H1 (cell line): ENCODE data around the gene CAPN13. TPM values are rescaled to one million over a fixed set of nuclear protein-coding genes. Genes with fewer than 3 reads are reported as not detected.

ENCODE experiments used
- CTCF ChIA-PET: fragments of 300-600 bp; sonication (Branson Sonifier 250); formaldehyde crosslinking; loops from one replicate; lab custom pipeline; 2021; ENCODE audit not compliant: partially characterized antibody; lab: Charles Lee
- POLR2A ChIA-PET: fragments of 300-600 bp; sonication (Branson Sonifier 250); formaldehyde crosslinking; loops from one replicate; lab custom pipeline; 2021; ENCODE audit warnings: inconsistent platforms; ENCODE audit not compliant: partially characterized antibody; lab: Charles Lee
- DNase-seq, 2 experiments: peaks; one replicate each; pipeline versions ENCODE4 v3.0.0 to v3.0.0-alpha.2; 2010 to 2022; ENCODE audit warnings: low spot score in 2 of 2, low read depth in 1 of 2, mixed read lengths in 1 of 2
- FAIRE-seq: peaks from 2 replicates; lab custom pipeline; 2011; peaks lifted over from hg19 to GRCh38; lab: Jason Lieb, UNC
- H2AFZ ChIP-seq: 2 replicates; pipeline ENCODE4 v1.8.1; 2012; ENCODE audit warnings: low read length, inconsistent platforms
- H2AK5ac ChIP-seq: 2 replicates; pipeline ENCODE4 v1.6.1; 2013; ENCODE audit warnings: low read depth, low read length
- H2BK120ac ChIP-seq: replicated peaks from 2 replicates; pipeline ENCODE3; 2013; ENCODE audit warnings: low read depth, low read length, inconsistent platforms
- H2BK12ac ChIP-seq: 2 replicates; pipeline ENCODE4 v1.6.1; 2013; ENCODE audit warnings: low read depth, low read length
- H2BK15ac ChIP-seq: 2 replicates; pipeline ENCODE4 v1.6.1; 2013; ENCODE audit warnings: low read length
- H2BK20ac ChIP-seq: 2 replicates; pipeline ENCODE4 v1.6.1; 2013; ENCODE audit warnings: low read length
- H2BK5ac ChIP-seq: 2 replicates; pipeline ENCODE4 v1.6.1; 2013; ENCODE audit warnings: low read depth, low read length
- H3K14ac ChIP-seq: 2 replicates; pipeline ENCODE4 v1.6.1; 2013; ENCODE audit warnings: inconsistent platforms; ENCODE audit not compliant: insufficient read length
- H3K18ac ChIP-seq: 2 replicates; pipeline ENCODE4 v1.6.1; 2013; ENCODE audit warnings: low read length; ENCODE audit errors: extremely low read depth
- H3K23ac ChIP-seq: 2 replicates; pipeline ENCODE4 v1.6.1; 2013; ENCODE audit warnings: inconsistent platforms; ENCODE audit not compliant: insufficient read length
- H3K23me2 ChIP-seq: 2 replicates; pipeline ENCODE4 v1.6.1; 2013; ENCODE audit warnings: low read depth, low read length
- H3K27ac ChIP-seq: 2 replicates; pipeline ENCODE4 v1.6.1; 2011; ENCODE audit warnings: low read depth, low read length, inconsistent platforms
- H3K27me3 ChIP-seq, 4 experiments: replicated peaks in 1 of 4; 1 replicate in 1 of 4; 2 replicates in 3 of 4; pipeline versions ENCODE4 v1.6.1 to v1.8.1; 2011 to 2013; ENCODE audit warnings: low read length in 3 of 4, mild to moderate bottlenecking in 3 of 4, inconsistent platforms in 2 of 4, mixed read lengths in 2 of 4, moderate library complexity in 1 of 4; ENCODE audit not compliant: control insufficient read depth in 3 of 4, insufficient read depth in 3 of 4; ENCODE audit errors: extremely low read depth in 1 of 4
- H3K36me3 ChIP-seq, 4 experiments: 2 replicates each; pipeline versions ENCODE4 v1.6.1 to v1.8.1; 2011 to 2013; ENCODE audit warnings: mild to moderate bottlenecking in 4 of 4, low read length in 3 of 4, moderate library complexity in 2 of 4, control low read depth in 1 of 4, inconsistent platforms in 1 of 4; ENCODE audit not compliant: insufficient read depth in 4 of 4, control insufficient read depth in 2 of 4
- H3K4ac ChIP-seq: replicated peaks from 2 replicates; pipeline ENCODE3; 2013; ENCODE audit warnings: low read length, low read depth, mixed read lengths, inconsistent platforms; ENCODE audit not compliant: insufficient read length
- H3K4me1 ChIP-seq, 4 experiments: replicated peaks in 1 of 4; 1 replicate in 1 of 4; 2 replicates in 3 of 4; pipeline versions ENCODE4 v1.6.1 to v1.8.1; 2011 to 2013; ENCODE audit warnings: low read length in 3 of 4, inconsistent platforms in 2 of 4, mixed read lengths in 1 of 4; ENCODE audit not compliant: insufficient read depth in 4 of 4, control insufficient read depth in 3 of 4
- H3K4me2 ChIP-seq, 2 experiments: 2 replicates each; pipeline versions ENCODE4 v1.6.1 to v1.8.1; 2011 to 2013; ENCODE audit warnings: low read depth in 2 of 2, low read length in 2 of 2, control low read depth in 1 of 2, inconsistent platforms in 1 of 2, mild to moderate bottlenecking in 1 of 2; ENCODE audit not compliant: insufficient read depth in 1 of 2
- H3K4me3 ChIP-seq, 4 experiments: fragments of 200-600, 300-600 bp in 1 of 4; sonication (generic), shearing (Covaris generic), sonication (Bioruptor Twin) in 1 of 4; 2 replicates each; pipeline versions ENCODE4 v1.5.1 to v1.8.1; 2011 to 2016; ENCODE audit warnings: low read length in 4 of 4, low read depth in 3 of 4, control low read depth in 2 of 4, inconsistent platforms in 2 of 4, mild to moderate bottlenecking in 2 of 4, mixed read lengths in 1 of 4, moderate library complexity in 1 of 4; ENCODE audit not compliant: insufficient read depth in 2 of 4; ENCODE audit errors: extremely low read depth in 1 of 4
- H3K56ac ChIP-seq: replicated peaks from 2 replicates; pipeline ENCODE3; 2013; ENCODE audit warnings: low read depth, mild to moderate bottlenecking, mixed read lengths, low read length, inconsistent platforms; ENCODE audit not compliant: insufficient read length
- H3K79me1 ChIP-seq: 2 replicates; pipeline ENCODE4 v1.6.1; 2013; ENCODE audit warnings: low read depth, low read length, control low read depth
- H3K79me2 ChIP-seq, 2 experiments: 2 replicates each; pipeline versions ENCODE4 v1.6.1 to v1.8.1; 2012 to 2013; ENCODE audit warnings: low read length in 2 of 2, mild to moderate bottlenecking in 2 of 2, inconsistent platforms in 1 of 2; ENCODE audit not compliant: insufficient read depth in 2 of 2, control insufficient read depth in 1 of 2
- H3K9ac ChIP-seq, 4 experiments: replicated peaks in 1 of 4; 1 replicate in 1 of 4; 2 replicates in 3 of 4; pipeline versions ENCODE4 v1.6.1 to v1.8.1; 2011 to 2013; ENCODE audit warnings: low read depth in 3 of 4, low read length in 3 of 4, control low read depth in 2 of 4, mild to moderate bottlenecking in 2 of 4, moderate library complexity in 2 of 4, inconsistent platforms in 1 of 4; ENCODE audit errors: extremely low read depth in 1 of 4
- H3K9me3 ChIP-seq, 2 experiments: 2 replicates each; pipeline versions ENCODE4 v1.6.1 to v1.8.1; 2012 to 2013; ENCODE audit warnings: mild to moderate bottlenecking in 2 of 2, moderate library complexity in 2 of 2, control low read depth in 1 of 2, inconsistent platforms in 1 of 2, low read depth in 1 of 2, low read length in 1 of 2, mixed read lengths in 1 of 2; ENCODE audit not compliant: insufficient read depth in 2 of 2
- H4K20me1 ChIP-seq, 2 experiments: replicated peaks in 1 of 2; 2 replicates each; pipeline versions ENCODE3 to v1.8.1; 2011 to 2013; ENCODE audit warnings: inconsistent platforms in 2 of 2, low read length in 2 of 2, mild to moderate bottlenecking in 1 of 2; ENCODE audit not compliant: insufficient read depth in 2 of 2, control insufficient read depth in 1 of 2
- H4K5ac ChIP-seq: 2 replicates; pipeline ENCODE4 v1.6.1; 2013; ENCODE audit warnings: low read length, low read depth, mixed read lengths, inconsistent platforms; ENCODE audit not compliant: insufficient read length
- H4K8ac ChIP-seq: 2 replicates; pipeline ENCODE4 v1.8.0; 2013; ENCODE audit warnings: mild to moderate bottlenecking, moderate library complexity, low read length, inconsistent platforms; ENCODE audit not compliant: insufficient read depth; ENCODE audit errors: extremely low read depth
- H4K91ac ChIP-seq: replicated peaks from 2 replicates; pipeline ENCODE3; 2013; ENCODE audit warnings: low read length, mixed read lengths, inconsistent platforms; ENCODE audit not compliant: insufficient read length
- BRCA1 ChIP-seq: IDR thresholded peaks from 2 replicates; pipeline ENCODE4 v1.6.1; 2012; ENCODE audit warnings: low read depth, low read length, improper control_type of control experiment
- CBX8 ChIP-seq: fragments of 300-800, 300-1000 bp; sonication (generic); IDR thresholded peaks from 2 replicates; pipeline ENCODE4 v1.7.1; 2016; ENCODE audit warnings: low read depth, low read length, borderline replicate concordance
- EZH2 ChIP-seq: fragments of 200-600 bp; sonication (generic); IDR thresholded peaks from 2 replicates; pipeline ENCODE4 v1.7.1; 2012; ENCODE audit warnings: low read depth, mild to moderate bottlenecking, moderate library complexity, low read length, inconsistent platforms; ENCODE audit not compliant: severe bottlenecking
- PHF8 ChIP-seq: fragments of 200-600 bp; sonication (generic); conservative IDR thresholded peaks from 2 replicates; pipeline ENCODE4 v1.7.1; 2012; ENCODE audit warnings: low read depth, mild to moderate bottlenecking, inconsistent platforms, low read length, moderate library complexity
- RBBP5 ChIP-seq: IDR thresholded peaks from 2 replicates; pipeline ENCODE4 v1.7.1; 2012; ENCODE audit warnings: low read depth, mild to moderate bottlenecking, inconsistent platforms, low read length, moderate library complexity, borderline replicate concordance
- SP2 ChIP-seq: IDR thresholded peaks from 2 replicates; pipeline ENCODE4 v1.6.1; 2012; ENCODE audit warnings: mild to moderate bottlenecking, low read length, inconsistent platforms
- TAF1 ChIP-seq: IDR thresholded peaks from 2 replicates; pipeline ENCODE4 v1.6.1; 2011; ENCODE audit warnings: mild to moderate bottlenecking, low read depth, low read length
- TBP ChIP-seq: IDR thresholded peaks from 2 replicates; pipeline ENCODE4 v1.6.1; 2011; ENCODE audit warnings: low read depth, low read length, improper control_type of control experiment
- ZNF274 ChIP-seq: IDR thresholded peaks from 2 replicates; pipeline ENCODE4 v1.7.0; 2012; ENCODE audit warnings: low read length, borderline replicate concordance; ENCODE audit errors: extremely low read depth
- WGBS, 2 experiments: shearing (Covaris generic) in 1 of 2; methylation state at CpG; one replicate each; pipeline versions ENCODE4 v1.1.6 to v1.1.7; 2013 to 2015; ENCODE audit warnings: low lambda C conversion rate in 2 of 2, mixed read lengths in 2 of 2, inconsistent platforms in 1 of 2, low coverage in 1 of 2, missing lambda C conversion rate in 1 of 2; ENCODE audit not compliant: insufficient replicate concordance in 2 of 2, insufficient coverage in 1 of 2, insufficient read length in 1 of 2; ENCODE audit errors: extremely low coverage in 1 of 2, missing lambda C conversion rate in 1 of 2; 5-methylcytosine and 5-hydroxymethylcytosine counted together
- polyA plus RNA-seq, 7 experiments: library from polyadenylated mRNA; depleted of rRNA in 3 of 7; stranded (reverse) in 5 of 7; unstranded in 2 of 7; fragments of >200 nt in 5 of 7; fragments of 200-250 nt in 2 of 7; gene quantifications; 1 replicate in 5 of 7; 2 replicates in 1 of 7; 4 replicates in 1 of 7; pipeline versions ENCODE4 v1.2.1 to v1.2.3, GENCODE V29; 2011 to 2013; ENCODE audit warnings: missing spikeins in 2 of 7, mixed read lengths in 2 of 7
- total RNA-seq: library from RNA; stranded (reverse); fragmentation: NEBNext Ultra II Directional; extraction: Animal tissue kit (Norgen Biotek cat#: 25700); gene quantifications from 2 replicates; pipeline ENCODE4 v1.2.1, GENCODE V29; 2021

CAPN13 gene
- total and polyA plus RNA-seq, 2 of the 8 experiments (the other 6 are each of a cell fraction or from before 2014, with no cell fraction given), result 2.4 TPM

- Histone ChIP-seq H2AK5ac (no peak overlapping the region), H3K4ac (no peak overlapping the region), H3K9ac (no peak overlapping the region), H3K4me2 (no peak overlapping the region), H2BK15ac (no peak overlapping the region), H3K79me1 (no peaks in the 10 kb centered on the region), H3K23me2 (no peaks in the 10 kb centered on the region; the same call in 1 of the 2 replicates), H4K5ac (no peak overlapping the region), H3K4me3 (no peak overlapping the region), H3K36me3 (no peaks in the 10 kb centered on the region), H2BK5ac (no peak overlapping the region), H3K56ac (no peak overlapping the region), H4K20me1 (no peaks in the 10 kb centered on the region), H3K79me2 (no peaks in the 10 kb centered on the region), H3K14ac (no peak overlapping the region), H4K91ac (no peak overlapping the region), H3K27ac (no peak overlapping the region), H3K4me1 (no peaks in the 10 kb centered on the region), H2BK12ac (peak overlapping the region; percentile 63; the same call in 1 of the 2 replicates), H3K18ac (no peak overlapping the region), H2BK20ac (no peak overlapping the region), H3K9me3 (no peaks in the 10 kb centered on the region), H3K27me3 (no peaks in the 10 kb centered on the region), H3K23ac (no peak overlapping the region), H2BK120ac (no peak overlapping the region), H4K8ac (no peak overlapping the region; the same call in 1 of the 2 replicates), H2AFZ (no peak overlapping the region)
- WGBS, 2 experiments, result 95% methylated on average over 9 of the region's 9 CpGs; no CpG with 5 or more reads in 1 of the 2 experiments
- DNase-seq, result no peak
- ChIA-PET CTCF (interaction anchor here (1.2 kb wide), 1 partner anchor 10 kb away, joined by 3 read pairs; no protein-coding TSS in a partner anchor), POLR2A (interaction anchor here (1.2 kb wide), 1 partner anchor 10 kb away, joined by 4 read pairs; no protein-coding TSS in a partner anchor)
- FAIRE-seq, result no peak
- no peak for TF ChIP-seq ZNF274
- TF ChIP-seq EZH2, result no peak
- no peak for TF ChIP-seq PHF8
- TF ChIP-seq TBP, result no peak
- TF ChIP-seq CBX8, result no peak
- TF ChIP-seq SP2, result no peak
- no peak for TF ChIP-seq BRCA1
- TF ChIP-seq RBBP5, result no peak
- no peak for TF ChIP-seq TAF1
These were observed 50.3 kb downstream of the CAPN13 start for GRCh38 chr2:30756971-30757370.
